ENCODE results near the gene LRRC42.

GRCh38 chr1:53984726-53985125, 38.6 kb downstream of the LRRC42 start:
- TF ChIP-seq CTCF (IDR thresholded peaks at IDR 0.05), result no peak
- no peak for TF ChIP-seq POLR2A (IDR thresholded peaks at IDR 0.05)
